ENCODE data around the gene RAMP3.

- TF ChIP-seq, protein P1, sequence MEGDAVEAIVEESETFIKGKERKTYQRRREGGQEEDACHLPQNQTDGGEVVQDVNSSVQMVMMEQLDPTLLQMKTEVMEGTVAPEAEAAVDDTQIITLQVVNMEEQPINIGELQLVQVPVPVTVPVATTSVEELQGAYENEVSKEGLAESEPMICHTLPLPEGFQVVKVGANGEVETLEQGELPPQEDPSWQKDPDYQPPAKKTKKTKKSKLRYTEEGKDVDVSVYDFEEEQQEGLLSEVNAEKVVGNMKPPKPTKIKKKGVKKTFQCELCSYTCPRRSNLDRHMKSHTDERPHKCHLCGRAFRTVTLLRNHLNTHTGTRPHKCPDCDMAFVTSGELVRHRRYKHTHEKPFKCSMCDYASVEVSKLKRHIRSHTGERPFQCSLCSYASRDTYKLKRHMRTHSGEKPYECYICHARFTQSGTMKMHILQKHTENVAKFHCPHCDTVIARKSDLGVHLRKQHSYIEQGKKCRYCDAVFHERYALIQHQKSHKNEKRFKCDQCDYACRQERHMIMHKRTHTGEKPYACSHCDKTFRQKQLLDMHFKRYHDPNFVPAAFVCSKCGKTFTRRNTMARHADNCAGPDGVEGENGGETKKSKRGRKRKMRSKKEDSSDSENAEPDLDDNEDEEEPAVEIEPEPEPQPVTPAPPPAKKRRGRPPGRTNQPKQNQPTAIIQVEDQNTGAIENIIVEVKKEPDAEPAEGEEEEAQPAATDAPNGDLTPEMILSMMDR (conservative IDR thresholded peaks at IDR 0.05; ENCODE audit: low read depth, low read length) = no peak
- TF ChIP-seq EZH2 (IDR thresholded peaks at IDR 0.05; ENCODE audit: low read length, unreplicated experiment) (no peak), EZH2phosphoT487 (IDR thresholded peaks at IDR 0.05; ENCODE audit: borderline replicate concordance, low read length) (no peak)
Measured at GRCh38 chr7:45122975-45123860, 34.4 kb upstream of the RAMP3 start.
